ENCODE measurements around the gene FSTL3. TPM values are rescaled to one million over a fixed set of nuclear protein-coding genes. Genes with fewer than 3 reads are reported as not detected.
"Not testable (repeated sequence)": the region's sequence is repeated elsewhere in the genome, so short reads cannot be mapped to it uniquely, and the experiment has no call there.

Gene FSTL3
- total RNA-seq, 2 experiments from 2014 or later, result 2.2 to 3.0 TPM

- ChIA-PET POLR2A (no interaction called here), CTCF (no interaction called here)
- DNase-seq (no peak), ATAC-seq (no peak)
- H3K9me3 Mint-ChIP-seq (ENCODE audit: insufficient read depth), result no peaks in the 10 kb centered on the region
- peaks cover 41% of the 10 kb centered on the region for H3K36me3 Mint-ChIP-seq (ENCODE audit: low read depth)
- H3K27ac Mint-ChIP-seq, result no peak overlapping the region
- no peak overlapping the region for H3K4me3 Mint-ChIP-seq
- no peaks in the 10 kb centered on the region for H3K27me3 Mint-ChIP-seq (ENCODE audit: low read depth)
- H3K4me1 Mint-ChIP-seq (ENCODE audit: low read depth), result peaks cover 36% of the 10 kb centered on the region
Measured at GRCh38 chr19:658059-658839, 17.9 kb upstream of the FSTL3 start.

GRCh38 chr19:658916-659839, 17.0 kb upstream of the FSTL3 start:
- peaks cover 35% of the 10 kb centered on the region for H3K36me3 Mint-ChIP-seq (ENCODE audit: low read depth)
- CTCF ChIA-PET, result interaction anchor here (1.4 kb wide), 1 partner anchor 75 kb away, joined by 5 read pairs; no protein-coding TSS in a partner anchor
- no peak for ATAC-seq
- peak overlapping the region; percentile 97 for H3K27ac Mint-ChIP-seq
- DNase-seq, result no peak
- no peaks in the 10 kb centered on the region for H3K27me3 Mint-ChIP-seq (ENCODE audit: low read depth)
- POLR2A ChIA-PET, result interaction anchor here (0.5 kb wide), 1 partner anchor 23 kb away, joined by 3 read pairs; no protein-coding TSS in a partner anchor
- H3K9me3 Mint-ChIP-seq (ENCODE audit: insufficient read depth), result no peaks in the 10 kb centered on the region
- peak overlapping the region; percentile 98 for H3K4me3 Mint-ChIP-seq
- peaks cover 44% of the 10 kb centered on the region for H3K4me1 Mint-ChIP-seq (ENCODE audit: low read depth)

- ATAC-seq (peak; percentile 6), DNase-seq (peak; percentile 30)
- Mint-ChIP-seq H3K27me3 (ENCODE audit: low read depth) (no peaks in the 10 kb centered on the region), H3K27ac (peak overlapping the region; percentile 97), H3K9me3 (ENCODE audit: insufficient read depth) (no peaks in the 10 kb centered on the region), H3K4me1 (ENCODE audit: low read depth) (peaks cover 50% of the 10 kb centered on the region), H3K4me3 (peak overlapping the region; percentile 98), H3K36me3 (ENCODE audit: low read depth) (peaks cover 26% of the 10 kb centered on the region)
- CTCF ChIA-PET, result interaction anchor here (0.6 to 1.4 kb wide), 4 partner anchors 27 to 150 kb away, joined by 3 to 5 read pairs (median 3); no protein-coding TSS in a partner anchor
- POLR2A ChIA-PET, result interaction anchor here (0.8 to 1.4 kb wide), 2 partner anchors 19 to 29 kb away, joined by 3 to 4 read pairs; no protein-coding TSS in a partner anchor
Measured at GRCh38 chr19:660793-661426, 15.3 kb upstream of the FSTL3 start.

- Mint-ChIP-seq H3K27ac (peak overlapping the region; percentile 97), H3K4me1 (ENCODE audit: low read depth) (peaks cover 46% of the 10 kb centered on the region)
- POLR2A ChIA-PET, result interaction anchor here (0.8 to 1.4 kb wide), 2 partner anchors 18 to 29 kb away, joined by 3 to 4 read pairs; no protein-coding TSS in a partner anchor
Measured at GRCh38 chr19:661427-662196, 14.6 kb upstream of the FSTL3 start.

GRCh38 chr19:662207-662961, 13.8 kb upstream of the FSTL3 start:
- peaks cover 19% of the 10 kb centered on the region for H3K36me3 Mint-ChIP-seq (ENCODE audit: low read depth)
- POLR2A ChIA-PET, result interaction anchor here (1.4 to 2.2 kb wide), 2 partner anchors 17 to 18 kb away, joined by 3 to 10 read pairs; no protein-coding TSS in a partner anchor
- CTCF ChIA-PET, result interaction anchor here (1.9 kb wide), 1 partner anchor 72 kb away, joined by 14 read pairs; no protein-coding TSS in a partner anchor
- peak; percentile 85 for DNase-seq
- H3K27ac Mint-ChIP-seq, result peak overlapping the region; percentile 97
- peak overlapping the region; percentile 98 for H3K4me3 Mint-ChIP-seq
- peaks cover 42% of the 10 kb centered on the region for H3K4me1 Mint-ChIP-seq (ENCODE audit: low read depth)
- no peaks in the 10 kb centered on the region for H3K9me3 Mint-ChIP-seq (ENCODE audit: insufficient read depth)
- H3K27me3 Mint-ChIP-seq (ENCODE audit: low read depth), result no peaks in the 10 kb centered on the region
- ATAC-seq, result peak; percentile 43

More at GRCh38 chr19:661427-662196, 14.6 kb upstream of the FSTL3 start:
- CTCF ChIA-PET, result interaction anchor here (0.6 to 1.2 kb wide), 3 partner anchors 28 to 151 kb away, joined by 3 read pairs; no protein-coding TSS in a partner anchor
- DNase-seq, result peak; percentile 83
- ATAC-seq, result peak; percentile 60
- Mint-ChIP-seq H3K9me3 (ENCODE audit: insufficient read depth) (no peaks in the 10 kb centered on the region), H3K36me3 (ENCODE audit: low read depth) (peaks cover 23% of the 10 kb centered on the region), H3K27me3 (ENCODE audit: low read depth) (no peaks in the 10 kb centered on the region), H3K4me3 (peak overlapping the region; percentile 98)

- peak within 1 kb of the TSS; percentile 98 for H3K4me3 Mint-ChIP-seq
- peaks cover 42% of the 10 kb centered on the region for H3K4me1 Mint-ChIP-seq (ENCODE audit: low read depth)
- DNase-seq (peak; percentile 94), ATAC-seq (peak; percentile 56)
- H3K36me3 Mint-ChIP-seq (ENCODE audit: low read depth), result peaks cover 15% of the 10 kb centered on the region
- H3K27me3 Mint-ChIP-seq (ENCODE audit: low read depth), result peaks cover 2% of the 10 kb centered on the region
- H3K9me3 Mint-ChIP-seq (ENCODE audit: insufficient read depth), result no peaks in the 10 kb centered on the region
- CTCF ChIA-PET, result interaction anchor here (0.9 to 1.9 kb wide), 5 partner anchors 16 to 152 kb away, joined by 3 to 14 read pairs (median 3); no protein-coding TSS in a partner anchor
- peak within 1 kb of the TSS; percentile 97 for H3K27ac Mint-ChIP-seq
- POLR2A ChIA-PET, result interaction anchor here (0.5 to 2.2 kb wide), 7 partner anchors 17 to 606 kb away, joined by 3 to 10 read pairs (median 3); partner anchors contain the start of genes CIRBP and POLRMT
Measured at GRCh38 chr19:662962-663681, 13.1 kb upstream of the FSTL3 start, which contains the start of gene RNF126. Gene RNF126 (minus strand): TSS chr19:663214. CDS start chr19:663121, 93 bp downstream.

- Mint-ChIP-seq H3K4me3 (peak overlapping the region; percentile 70), H3K9me3 (ENCODE audit: insufficient read depth) (no peaks in the 10 kb centered on the region), H3K36me3 (ENCODE audit: low read depth) (peaks cover 15% of the 10 kb centered on the region), H3K4me1 (ENCODE audit: low read depth) (peaks cover 42% of the 10 kb centered on the region), H3K27me3 (ENCODE audit: low read depth) (peaks cover 4% of the 10 kb centered on the region), H3K27ac (peak overlapping the region; percentile 87)
- no peak for DNase-seq
- CTCF ChIA-PET, result interaction anchor here (0.9 to 1.9 kb wide), 5 partner anchors 15 to 153 kb away, joined by 3 to 14 read pairs (median 3); no protein-coding TSS in a partner anchor
- POLR2A ChIA-PET, result interaction anchor here (0.5 to 2.2 kb wide), 7 partner anchors 16 to 605 kb away, joined by 3 to 10 read pairs (median 3); partner anchors contain the start of genes CIRBP and POLRMT
- ATAC-seq, result no peak
Measured at GRCh38 chr19:663682-664117, 12.5 kb upstream of the FSTL3 start.

GRCh38 chr19:664913-665443, 11.2 kb upstream of the FSTL3 start:
- H3K4me1 Mint-ChIP-seq (ENCODE audit: low read depth), result peaks cover 33% of the 10 kb centered on the region
- ChIA-PET POLR2A (no interaction called here), CTCF (no interaction called here)
- peaks cover 10% of the 10 kb centered on the region for H3K27me3 Mint-ChIP-seq (ENCODE audit: low read depth)
- no peak overlapping the region for H3K27ac Mint-ChIP-seq
- no peaks in the 10 kb centered on the region for H3K9me3 Mint-ChIP-seq (ENCODE audit: insufficient read depth)
- DNase-seq (peak; percentile 78), ATAC-seq (no peak)
- H3K36me3 Mint-ChIP-seq (ENCODE audit: low read depth), result peaks cover 15% of the 10 kb centered on the region
- peak overlapping the region; percentile 42 for H3K4me3 Mint-ChIP-seq

GRCh38 chr19:666985-667573, 9.1 kb upstream of the FSTL3 start:
- H3K27me3 Mint-ChIP-seq (ENCODE audit: low read depth), result peaks cover 10% of the 10 kb centered on the region
- H3K4me1 Mint-ChIP-seq (ENCODE audit: low read depth), result peaks cover 19% of the 10 kb centered on the region
- CTCF ChIA-PET; DNase-seq; H3K36me3 Mint-ChIP-seq (ENCODE audit: low read depth); H3K4me3 Mint-ChIP-seq; ATAC-seq; H3K27ac Mint-ChIP-seq; H3K9me3 Mint-ChIP-seq (ENCODE audit: insufficient read depth); POLR2A ChIA-PET: not testable (repeated sequence)

Measured in activated CD8-positive, alpha-beta T cell treated with anti-CD3 and anti-CD28 coated beads, Interleukin-2, amount 10 ng/mL, durations not matched to agents 7 days and 5 days (primary cell).